Activated naive CD4-positive, alpha-beta T cell treated with anti-CD3 and anti-CD28 coated beads, Interleukin-2, amount 10 ng/mL, durations not matched to agents 7 days and 5 days (primary cell): ENCODE results near the gene PGK1.
A peak's percentile ranks its signal among the peaks of the same experiment; 100 is the strongest.

Experiments used
- CTCF ChIA-PET: fragments of 350-600 bp; sonication (Branson Sonifier 250); formaldehyde crosslinking; loops from one replicate; lab custom pipeline; 2021; ENCODE audit warnings: antibody characterized with exemption; lab: Charles Lee
- DNase-seq: peaks from one replicate; pipeline ENCODE4 v3.0.0-alpha.2; 2020
- H3K27ac Mint-ChIP-seq: one replicate; pipeline ENCODE4 v1.8.0; 2021; ENCODE audit warnings: mild to moderate bottlenecking, moderate library complexity, mixed read lengths
- H3K27me3 Mint-ChIP-seq: one replicate; pipeline ENCODE4 v1.8.0; 2021; ENCODE audit warnings: mild to moderate bottlenecking, mixed read lengths
- H3K36me3 Mint-ChIP-seq: one replicate; pipeline ENCODE4 v1.8.0; 2021; ENCODE audit warnings: mixed read lengths
- H3K4me1 Mint-ChIP-seq: one replicate; pipeline ENCODE4 v1.8.0; 2021; ENCODE audit warnings: mixed read lengths
- H3K4me3 Mint-ChIP-seq: one replicate; pipeline ENCODE4 v1.8.0; 2021; ENCODE audit warnings: mild to moderate bottlenecking, moderate library complexity, mixed read lengths
- H3K9me3 Mint-ChIP-seq: one replicate; pipeline ENCODE4 v1.8.0; 2021; ENCODE audit warnings: mixed read lengths

PGK1 gene

DNA sequence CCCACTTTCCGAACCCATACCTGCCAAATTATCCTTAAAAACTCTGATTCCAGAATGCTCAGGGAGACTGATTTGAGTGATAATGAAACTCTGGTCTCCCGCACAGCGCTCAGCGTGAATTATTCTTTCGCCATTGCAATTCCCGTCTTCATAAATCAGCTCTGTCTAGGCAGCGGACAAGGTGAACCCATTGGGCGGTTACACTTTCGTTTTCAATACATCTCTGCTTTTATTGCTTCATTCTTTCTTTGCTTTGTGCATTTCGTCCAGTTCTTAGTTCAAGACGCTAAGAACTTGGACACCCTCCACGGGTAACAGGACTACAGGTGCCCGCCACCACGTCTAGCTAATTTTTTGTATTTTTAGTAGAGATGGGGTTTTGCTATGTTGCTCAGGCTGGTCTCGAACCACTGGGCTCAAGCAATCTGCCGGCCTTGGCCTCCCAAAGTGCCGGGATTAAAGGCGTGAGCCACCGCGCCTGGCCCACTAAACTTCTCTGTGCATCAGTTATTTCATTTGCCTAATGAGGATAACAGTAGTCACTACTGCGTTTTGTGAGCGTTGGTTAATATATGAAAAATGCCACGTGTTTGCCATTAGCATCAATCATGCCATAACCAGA, 936 bp upstream of the PGK1 start:
- H3K36me3 Mint-ChIP-seq = peaks cover 42% of the 10 kb centered on the region
- DNase-seq = no peak
- H3K27ac Mint-ChIP-seq = peak overlapping the region; percentile 96
- H3K4me1 Mint-ChIP-seq = peaks cover 48% of the 10 kb centered on the region
- H3K9me3 Mint-ChIP-seq = peaks cover 7% of the 10 kb centered on the region
- no peaks in the 10 kb centered on the region for H3K27me3 Mint-ChIP-seq
- CTCF ChIA-PET = no interaction called here
- H3K4me3 Mint-ChIP-seq = peak overlapping the region; percentile 97

DNA sequence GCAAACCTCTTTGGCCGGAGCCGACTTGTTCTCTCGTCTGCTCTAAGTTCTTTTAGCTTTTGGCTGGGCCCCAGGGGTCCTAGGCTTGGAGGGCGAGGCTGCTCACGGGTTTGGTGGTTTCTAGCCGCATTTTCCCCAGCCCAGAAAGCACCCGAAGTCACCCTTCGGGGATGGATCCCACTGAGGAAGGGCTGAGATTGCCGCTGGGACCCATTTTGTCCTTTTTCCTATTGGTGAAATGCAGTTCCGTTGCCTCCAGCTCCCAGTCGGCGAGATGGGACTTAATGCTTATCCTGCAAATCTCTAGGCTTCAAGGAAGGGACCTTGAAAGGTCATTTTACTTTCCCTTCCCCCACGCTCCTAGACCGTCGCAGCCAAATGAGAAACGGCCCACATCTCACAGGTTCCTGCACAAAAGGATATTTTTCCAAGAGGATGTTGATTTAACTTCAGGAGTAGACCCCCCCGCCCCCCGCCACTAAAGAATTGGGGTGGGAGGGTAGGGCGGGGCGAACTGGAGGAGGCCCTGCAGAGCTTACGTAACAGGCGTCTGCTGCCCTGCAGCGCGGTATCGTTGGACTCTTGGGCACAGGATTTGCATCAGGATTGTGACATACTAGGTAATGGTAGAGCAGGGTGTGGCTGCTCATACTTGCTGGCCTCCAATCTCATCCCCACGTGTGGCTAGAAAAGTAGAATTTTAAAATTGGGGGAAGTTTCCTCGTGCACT, 564 bp downstream of the PGK1 start:
- DNase-seq = peak; percentile 51
- H3K36me3 Mint-ChIP-seq = peaks cover 55% of the 10 kb centered on the region
- H3K27ac Mint-ChIP-seq = peak overlapping the region; percentile 96
- no peaks in the 10 kb centered on the region for H3K27me3 Mint-ChIP-seq
- H3K4me3 Mint-ChIP-seq = peak overlapping the region; percentile 97
- peaks cover 62% of the 10 kb centered on the region for H3K4me1 Mint-ChIP-seq
- peaks cover 7% of the 10 kb centered on the region for H3K9me3 Mint-ChIP-seq
- CTCF ChIA-PET = no interaction called here

DNA sequence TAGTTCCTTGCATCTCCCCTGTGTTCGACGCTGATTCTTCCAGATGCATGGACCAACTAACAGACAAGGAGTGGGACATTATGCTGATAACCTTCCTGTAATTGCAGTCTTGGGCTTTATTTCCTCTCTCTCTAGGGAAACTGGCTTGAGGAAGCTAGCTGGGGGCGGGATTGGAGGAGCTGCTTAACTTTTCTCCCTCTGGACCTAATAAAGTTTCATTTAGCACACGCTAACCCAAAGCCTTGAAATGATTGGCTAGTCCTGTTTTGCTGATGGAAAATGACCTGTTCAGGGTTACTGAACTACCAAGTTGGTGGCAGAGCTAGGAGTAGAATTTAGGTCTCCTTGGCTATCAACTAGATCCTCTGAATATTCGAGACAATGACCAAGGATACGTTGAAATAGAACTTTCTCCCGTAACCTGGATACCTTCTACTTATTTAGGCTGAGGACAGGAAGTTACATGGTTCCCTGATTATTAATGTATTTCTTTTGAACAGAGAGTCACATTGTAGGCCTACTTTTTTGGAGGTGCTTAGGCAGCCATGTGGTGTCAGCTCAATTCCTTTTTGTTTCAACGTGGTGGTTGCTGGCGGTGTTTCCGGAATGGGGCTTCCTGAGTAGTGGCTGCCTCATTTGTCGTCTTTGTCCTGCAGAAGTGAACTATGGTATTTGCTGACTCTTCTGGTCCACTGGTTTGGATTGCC, 2.0 kb downstream of the PGK1 start:
- Mint-ChIP-seq H3K36me3 (peaks cover 56% of the 10 kb centered on the region), H3K4me3 (peak overlapping the region; percentile 97), H3K4me1 (peaks cover 65% of the 10 kb centered on the region), H3K27me3 (no peaks in the 10 kb centered on the region), H3K27ac (peak overlapping the region; percentile 96), H3K9me3 (peaks cover 7% of the 10 kb centered on the region)
- peak; percentile 55 for DNase-seq
- CTCF ChIA-PET = no interaction called here

DNA sequence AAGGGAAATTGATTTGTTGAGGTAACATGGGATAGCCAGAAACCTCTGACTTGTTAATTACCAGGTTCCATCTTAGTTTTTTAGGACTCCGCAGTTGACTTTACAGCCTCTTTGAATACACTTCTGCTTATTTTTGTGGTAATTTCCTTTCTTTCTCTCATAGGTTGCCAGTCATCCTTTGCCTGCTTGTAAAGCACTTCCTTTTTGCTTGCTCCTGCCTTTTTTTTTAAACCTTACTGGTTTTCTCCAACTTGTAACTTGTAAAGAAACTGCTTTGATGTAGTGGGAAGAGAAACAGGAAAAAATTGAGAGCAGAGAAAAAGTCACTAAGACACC, 2.6 kb downstream of the PGK1 start:
- Mint-ChIP-seq H3K27ac (peak overlapping the region; percentile 96), H3K27me3 (no peaks in the 10 kb centered on the region), H3K4me1 (peaks cover 66% of the 10 kb centered on the region), H3K4me3 (peak overlapping the region; percentile 97), H3K9me3 (peaks cover 5% of the 10 kb centered on the region), H3K36me3 (peaks cover 58% of the 10 kb centered on the region)
- CTCF ChIA-PET = no interaction called here
- no peak for DNase-seq

DNA sequence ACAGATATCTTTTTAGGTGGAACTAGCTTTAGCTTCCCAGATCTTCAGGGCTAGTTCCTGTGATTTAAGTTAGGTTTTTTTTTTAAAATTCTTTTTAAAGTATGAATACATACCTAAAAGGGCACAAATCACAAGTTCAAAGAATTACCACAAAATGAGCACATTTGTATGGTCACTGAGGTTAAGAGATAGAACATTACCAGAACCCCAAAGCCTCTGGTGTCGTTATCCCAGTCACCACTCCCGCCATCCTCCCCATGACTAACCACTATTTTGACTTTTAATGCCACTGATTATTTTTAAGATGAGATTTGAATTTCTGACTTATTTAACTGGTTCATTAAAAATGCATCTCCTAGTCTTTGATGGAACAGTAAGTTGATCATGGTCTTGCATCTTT, 5.4 kb downstream of the PGK1 start:
- Mint-ChIP-seq H3K9me3 (no peaks in the 10 kb centered on the region), H3K4me3 (peak overlapping the region; percentile 97), H3K36me3 (peaks cover 71% of the 10 kb centered on the region), H3K4me1 (peaks cover 58% of the 10 kb centered on the region), H3K27me3 (no peaks in the 10 kb centered on the region), H3K27ac (peak overlapping the region; percentile 49)
- DNase-seq = no peak
- CTCF ChIA-PET = no interaction called here

DNA sequence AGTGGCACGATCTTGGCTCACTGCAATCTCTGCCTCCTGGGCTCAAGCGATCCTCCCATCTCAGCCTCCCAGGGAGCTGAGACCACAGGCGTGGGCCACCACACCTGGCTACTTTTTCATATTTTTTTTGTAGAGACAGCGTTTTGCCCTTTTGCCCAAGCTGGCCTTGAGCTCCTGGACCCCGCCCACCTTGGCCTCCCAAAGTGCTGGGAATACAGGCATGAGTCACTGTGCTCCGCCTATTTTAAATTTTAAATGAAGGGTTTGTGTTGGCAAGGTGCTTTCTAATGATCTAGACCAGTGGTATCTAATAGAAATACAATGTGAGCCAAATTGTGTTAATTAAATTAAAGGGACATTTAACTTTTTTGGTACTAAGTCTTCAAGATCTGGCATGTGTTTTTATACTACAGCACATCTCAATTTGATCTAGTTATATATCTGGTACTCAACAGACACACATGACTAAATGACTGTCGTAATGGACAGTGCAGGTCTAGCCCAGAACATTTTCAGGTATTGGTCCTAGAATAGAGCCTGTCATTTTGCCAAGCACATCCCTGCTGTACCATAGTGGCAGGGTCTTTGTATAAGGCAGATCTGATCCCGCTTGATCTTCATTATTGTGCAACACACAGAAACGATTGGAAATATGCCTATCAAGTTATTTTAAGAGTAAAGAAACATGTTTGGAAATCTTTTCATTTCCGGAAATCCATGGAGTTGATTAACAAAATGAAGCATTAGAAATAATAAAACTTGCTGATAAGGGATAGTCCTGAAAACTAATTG, 7.3 kb downstream of the PGK1 start:
- CTCF ChIA-PET = interaction anchor here (0.6 kb wide), 1 partner anchor 445 kb away, joined by 3 read pairs; no protein-coding TSS in a partner anchor
- H3K27me3 Mint-ChIP-seq = no peaks in the 10 kb centered on the region
- H3K27ac Mint-ChIP-seq = no peak overlapping the region
- peak overlapping the region; percentile 38 for H3K4me3 Mint-ChIP-seq
- no peak for DNase-seq
- H3K9me3 Mint-ChIP-seq = no peaks in the 10 kb centered on the region
- H3K36me3 Mint-ChIP-seq = peaks cover 68% of the 10 kb centered on the region
- H3K4me1 Mint-ChIP-seq = peaks cover 69% of the 10 kb centered on the region

DNA sequence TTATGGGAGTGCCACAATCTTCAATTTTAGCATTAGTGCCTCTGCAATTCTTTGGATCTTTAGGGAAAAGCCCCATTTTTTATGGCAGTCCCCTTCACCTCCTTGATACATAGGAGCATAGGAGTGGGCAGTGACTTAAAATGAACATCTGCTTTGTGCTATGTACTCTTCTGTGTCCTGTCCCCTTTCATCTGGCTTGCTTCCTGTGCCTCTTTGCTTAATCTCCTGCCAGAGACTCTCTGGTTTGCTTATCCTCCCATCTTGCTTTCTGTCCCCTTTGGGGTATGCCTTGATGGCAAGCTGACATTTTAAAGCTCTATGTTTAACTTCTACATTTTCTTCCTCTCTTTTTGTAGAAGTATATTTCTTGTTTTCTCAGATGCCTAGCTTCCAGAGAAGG, 12.3 kb downstream of the PGK1 start:
- H3K4me3 Mint-ChIP-seq = no peak overlapping the region
- no peaks in the 10 kb centered on the region for H3K9me3 Mint-ChIP-seq
- CTCF ChIA-PET = interaction anchor here (0.7 to 1.4 kb wide), 2 partner anchors 9 to 755 kb away, joined by 3 read pairs; no protein-coding TSS in a partner anchor
- no peak for DNase-seq
- no peaks in the 10 kb centered on the region for H3K27me3 Mint-ChIP-seq
- peaks cover 69% of the 10 kb centered on the region for H3K36me3 Mint-ChIP-seq
- no peak overlapping the region for H3K27ac Mint-ChIP-seq
- H3K4me1 Mint-ChIP-seq = peaks cover 62% of the 10 kb centered on the region

DNA sequence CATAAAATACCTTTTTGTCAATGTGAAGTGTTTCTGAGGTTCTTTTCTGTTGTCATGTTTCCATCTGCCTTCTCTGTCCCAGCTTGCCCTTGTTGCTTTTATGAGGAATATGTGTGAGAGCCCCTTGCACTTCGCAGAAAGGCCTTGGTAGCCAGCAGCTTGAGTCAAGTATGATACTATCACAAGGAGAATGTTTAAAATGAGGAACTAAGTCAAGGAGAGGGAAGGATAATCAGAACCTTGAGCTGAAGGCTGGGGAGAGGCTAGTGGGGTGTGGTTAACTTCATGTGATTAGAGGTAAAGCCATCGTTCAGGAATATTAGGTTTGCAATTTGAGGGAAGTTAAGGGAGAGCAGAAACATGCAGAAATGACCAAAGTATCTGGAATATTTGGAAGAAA, 12.7 kb downstream of the PGK1 start:
- no peaks in the 10 kb centered on the region for H3K27me3 Mint-ChIP-seq
- peaks cover 60% of the 10 kb centered on the region for H3K4me1 Mint-ChIP-seq
- no peaks in the 10 kb centered on the region for H3K9me3 Mint-ChIP-seq
- CTCF ChIA-PET = interaction anchor here (0.7 to 1.4 kb wide), 2 partner anchors 9 to 754 kb away, joined by 3 read pairs; no protein-coding TSS in a partner anchor
- H3K36me3 Mint-ChIP-seq = peaks cover 67% of the 10 kb centered on the region
- DNase-seq = no peak
- no peak overlapping the region for H3K4me3 Mint-ChIP-seq
- peak overlapping the region; percentile 77 for H3K27ac Mint-ChIP-seq

DNA sequence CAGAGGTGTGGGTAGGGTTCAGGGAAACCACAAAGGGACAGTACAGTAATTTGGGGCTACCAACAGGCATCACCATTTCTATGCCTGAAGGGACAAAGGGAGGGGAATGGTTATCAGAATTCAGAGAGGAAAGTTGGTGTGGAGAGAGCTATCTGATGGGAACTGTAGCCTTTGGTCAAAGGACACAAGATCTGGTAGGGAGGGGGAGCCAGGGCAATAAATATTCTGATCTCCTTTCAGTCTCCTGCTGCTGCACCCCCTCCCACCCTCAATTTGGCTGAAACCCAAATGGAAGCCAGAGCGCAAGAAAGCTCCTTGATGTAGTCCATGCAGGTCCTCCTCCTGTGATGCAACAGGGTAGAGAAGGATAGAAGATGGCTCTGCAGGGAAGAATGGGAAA, 14.6 kb downstream of the PGK1 start:
- Mint-ChIP-seq H3K27ac (no peak overlapping the region), H3K9me3 (no peaks in the 10 kb centered on the region), H3K4me3 (no peak overlapping the region), H3K4me1 (peaks cover 64% of the 10 kb centered on the region), H3K36me3 (peaks cover 67% of the 10 kb centered on the region), H3K27me3 (no peaks in the 10 kb centered on the region)
- CTCF ChIA-PET = interaction anchor here (0.6 kb wide), 1 partner anchor 1319 kb away, joined by 3 read pairs; no protein-coding TSS in a partner anchor
- DNase-seq = no peak

DNA sequence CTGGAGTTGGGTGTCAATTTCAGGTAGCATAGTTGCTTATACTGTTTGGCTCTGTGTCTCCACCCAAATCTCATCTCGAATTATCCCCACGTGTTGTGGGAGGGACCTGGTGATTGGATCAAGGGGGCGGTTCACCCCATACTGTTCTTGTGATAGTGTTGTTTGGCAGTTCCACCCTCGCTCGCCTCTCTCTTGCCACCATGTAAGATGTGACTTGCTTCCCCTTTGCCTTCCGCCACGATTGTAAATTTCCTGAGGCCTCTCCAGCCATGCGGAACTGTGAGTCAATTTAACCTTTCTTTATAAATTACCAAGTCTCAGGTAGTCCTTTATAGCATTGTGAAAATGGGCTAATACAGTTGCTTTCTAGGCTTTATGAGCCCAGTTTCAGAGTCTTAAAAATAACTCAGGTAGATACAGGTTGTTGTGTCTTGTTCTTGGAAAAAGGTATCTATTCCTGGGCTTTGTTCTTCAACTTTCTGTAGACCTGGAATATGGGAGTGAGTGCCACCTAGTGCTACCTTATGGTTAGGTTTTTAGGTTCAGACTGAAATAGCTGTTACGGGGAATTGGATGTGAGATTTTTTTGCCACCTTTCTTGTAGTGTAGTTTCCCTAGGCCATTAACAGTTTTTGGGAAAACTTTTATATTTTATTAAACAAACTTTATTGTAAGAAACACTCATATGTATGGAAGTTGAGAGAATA, 15.6 kb downstream of the PGK1 start:
- H3K4me3 Mint-ChIP-seq = no peak overlapping the region
- no peak overlapping the region for H3K27ac Mint-ChIP-seq

DNA sequence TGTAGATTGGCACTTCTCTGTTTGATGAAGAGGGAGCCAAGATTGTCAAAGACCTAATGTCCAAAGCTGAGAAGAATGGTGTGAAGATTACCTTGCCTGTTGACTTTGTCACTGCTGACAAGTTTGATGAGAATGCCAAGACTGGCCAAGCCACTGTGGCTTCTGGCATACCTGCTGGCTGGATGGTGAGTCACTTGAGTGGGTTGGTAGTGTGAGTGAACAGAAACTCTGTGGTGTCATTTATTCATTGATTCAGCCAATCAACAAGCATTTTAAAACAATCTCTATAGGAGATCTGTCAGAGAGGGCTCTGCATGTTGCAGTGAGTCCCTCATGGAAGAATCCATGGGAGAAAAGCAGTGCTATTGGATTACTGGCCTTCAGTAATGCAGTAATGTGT, 19.1 kb downstream of the PGK1 start:
- peaks cover 62% of the 10 kb centered on the region for H3K36me3 Mint-ChIP-seq
- DNase-seq = no peak
- peak overlapping the region; percentile 74 for H3K27ac Mint-ChIP-seq
- peaks cover 37% of the 10 kb centered on the region for H3K4me1 Mint-ChIP-seq
- H3K4me3 Mint-ChIP-seq = no peak overlapping the region
- no peaks in the 10 kb centered on the region for H3K27me3 Mint-ChIP-seq
- CTCF ChIA-PET = no interaction called here
- H3K9me3 Mint-ChIP-seq = no peaks in the 10 kb centered on the region

More for the DNA sequence above, 15.6 kb downstream of the PGK1 start:
- Mint-ChIP-seq H3K4me1 (peaks cover 65% of the 10 kb centered on the region), H3K36me3 (peaks cover 71% of the 10 kb centered on the region), H3K9me3 (no peaks in the 10 kb centered on the region), H3K27me3 (no peaks in the 10 kb centered on the region)
- CTCF ChIA-PET = interaction anchor here (1.1 kb wide), 1 partner anchor 208 kb away, joined by 3 read pairs; no protein-coding TSS in a partner anchor
- DNase-seq = no peak

DNA sequence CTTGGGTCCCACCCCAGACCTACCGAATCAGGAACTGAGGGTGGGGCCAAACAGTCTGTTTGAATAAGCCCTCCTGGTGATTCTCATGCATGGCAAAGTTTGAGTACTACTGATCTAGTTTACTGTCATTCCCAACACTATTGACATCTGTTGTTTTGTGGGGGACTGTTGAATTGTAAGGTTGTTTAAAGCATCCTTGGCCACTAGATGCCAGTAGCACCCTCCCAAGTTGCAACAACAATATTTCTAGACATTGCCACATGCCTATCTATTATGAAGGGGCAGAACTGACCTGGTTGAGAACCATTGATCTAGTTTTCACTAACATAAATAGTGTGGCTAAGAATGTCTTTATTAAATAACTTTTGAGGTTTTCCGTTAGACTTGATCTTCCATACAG, 20.3 kb downstream of the PGK1 start:
- peak; percentile 20 for DNase-seq
- Mint-ChIP-seq H3K9me3 (no peaks in the 10 kb centered on the region), H3K4me3 (no peak overlapping the region), H3K4me1 (peaks cover 33% of the 10 kb centered on the region), H3K27ac (no peak overlapping the region), H3K36me3 (peaks cover 58% of the 10 kb centered on the region), H3K27me3 (no peaks in the 10 kb centered on the region)
- CTCF ChIA-PET = no interaction called here

DNA sequence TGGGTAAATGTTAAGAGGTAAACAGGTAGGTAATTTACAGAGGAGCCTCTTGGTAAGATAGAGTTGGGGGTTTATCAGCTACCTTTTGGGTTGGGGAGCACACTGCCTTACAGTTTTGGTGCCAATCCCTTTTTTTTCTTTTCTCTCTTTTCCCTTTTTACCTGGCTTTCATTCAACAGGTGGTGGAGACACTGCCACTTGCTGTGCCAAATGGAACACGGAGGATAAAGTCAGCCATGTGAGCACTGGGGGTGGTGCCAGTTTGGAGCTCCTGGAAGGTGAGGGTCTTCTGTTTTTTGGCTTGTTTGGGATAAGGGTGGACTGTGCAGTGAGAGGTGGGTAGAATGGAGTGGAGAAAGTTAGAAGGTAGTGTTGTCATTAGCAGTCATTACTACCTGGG, 21.1 kb downstream of the PGK1 start:
- CTCF ChIA-PET = interaction anchor here (1.4 kb wide), 1 partner anchor 8 kb away, joined by 3 read pairs; no protein-coding TSS in a partner anchor
- peaks cover 27% of the 10 kb centered on the region for H3K4me1 Mint-ChIP-seq
- peaks cover 54% of the 10 kb centered on the region for H3K36me3 Mint-ChIP-seq
- H3K9me3 Mint-ChIP-seq = no peaks in the 10 kb centered on the region
- DNase-seq = no peak
- H3K27me3 Mint-ChIP-seq = no peaks in the 10 kb centered on the region
- H3K27ac Mint-ChIP-seq = peak overlapping the region; percentile 75
- no peak overlapping the region for H3K4me3 Mint-ChIP-seq
